HEK293 (cell line): ENCODE measurements around the gene OGFOD1.

Experiments used
- BCL6B ChIP-seq: fragments of 450-650 bp; formaldehyde crosslinking; IDR thresholded peaks from 2 replicates; pipeline ENCODE4 v1.5.1; 2017; ENCODE audit warnings: missing biosample characterization, missing genetic modification characterization
- GFI1B ChIP-seq: fragments of 450-650 bp; formaldehyde crosslinking; IDR thresholded peaks from 2 replicates; pipeline ENCODE4 v1.5.1; 2016; ENCODE audit warnings: missing biosample characterization, missing genetic modification characterization
- GLIS2 ChIP-seq: fragments of 450-650 bp; formaldehyde crosslinking; IDR thresholded peaks from 2 replicates; pipeline ENCODE4 v1.5.1; 2016; ENCODE audit warnings: missing biosample characterization, missing genetic modification characterization
- IKZF3 ChIP-seq: fragments of 450-650 bp; IDR thresholded peaks from 2 replicates; pipeline ENCODE4 v1.5.0; 2018; ENCODE audit warnings: missing biosample characterization, mild to moderate bottlenecking, missing genetic modification characterization, moderate library complexity
- KLF17 ChIP-seq: fragments of 450-650 bp; formaldehyde crosslinking; IDR thresholded peaks from 2 replicates; pipeline ENCODE4 v1.5.1; 2016; ENCODE audit warnings: missing biosample characterization, missing genetic modification characterization
- KLF7 ChIP-seq: fragments of 450-650 bp; formaldehyde crosslinking; IDR thresholded peaks from 2 replicates; pipeline ENCODE4 v1.5.1; 2016; ENCODE audit warnings: missing biosample characterization, missing genetic modification characterization, borderline replicate concordance
- MZF1 ChIP-seq: fragments of 450-650 bp; formaldehyde crosslinking; IDR thresholded peaks from 2 replicates; pipeline ENCODE4 v1.5.1; 2017; ENCODE audit warnings: missing biosample characterization, missing genetic modification characterization, borderline replicate concordance
- PATZ1 ChIP-seq: fragments of 450-650 bp; formaldehyde crosslinking; IDR thresholded peaks from 2 replicates; pipeline ENCODE4 v1.5.1; 2016; ENCODE audit warnings: missing biosample characterization, missing genetic modification characterization
- PRDM1 ChIP-seq: fragments of 450-650 bp; formaldehyde crosslinking; IDR thresholded peaks from 2 replicates; pipeline ENCODE4; 2016; ENCODE audit warnings: missing biosample characterization, missing genetic modification characterization
- REPIN1 ChIP-seq: fragments of 450-650 bp; formaldehyde crosslinking; IDR thresholded peaks from 2 replicates; pipeline ENCODE4 v1.5.1; 2017; ENCODE audit warnings: missing biosample characterization, missing genetic modification characterization, low read depth
- YY1 ChIP-seq: fragments of 450-650 bp; formaldehyde crosslinking; IDR thresholded peaks from 2 replicates; pipeline ENCODE4 v1.5.1; 2018; ENCODE audit warnings: missing biosample characterization, missing genetic modification characterization
- ZBTB20 ChIP-seq: fragments of 450-650 bp; formaldehyde crosslinking; IDR thresholded peaks from 2 replicates; pipeline ENCODE4 v1.5.1; 2016; ENCODE audit warnings: missing biosample characterization, missing genetic modification characterization
- ZBTB48 ChIP-seq: fragments of 450-650 bp; formaldehyde crosslinking; IDR thresholded peaks from 2 replicates; pipeline ENCODE4 v1.5.1; 2016; ENCODE audit warnings: missing biosample characterization, missing genetic modification characterization
- ZBTB8A ChIP-seq: fragments of 450-650 bp; formaldehyde crosslinking; IDR thresholded peaks from 2 replicates; pipeline ENCODE4 v1.5.1; 2016; ENCODE audit warnings: missing biosample characterization, missing genetic modification characterization
- ZFP69B ChIP-seq: fragments of 450-650 bp; formaldehyde crosslinking; IDR thresholded peaks from 2 replicates; pipeline ENCODE4 v1.5.1; 2016; ENCODE audit warnings: missing biosample characterization, missing genetic modification characterization
- ZNF221 ChIP-seq: fragments of 450-650 bp; formaldehyde crosslinking; IDR thresholded peaks from 2 replicates; pipeline ENCODE4 v1.5.1; 2017; ENCODE audit warnings: missing biosample characterization, missing genetic modification characterization, borderline replicate concordance
- ZNF248 ChIP-seq: fragments of 450-650 bp; formaldehyde crosslinking; IDR thresholded peaks from 2 replicates; pipeline ENCODE4 v1.5.1; 2017; ENCODE audit warnings: missing biosample characterization, missing genetic modification characterization
- ZNF335 ChIP-seq: fragments of 450-650 bp; formaldehyde crosslinking; conservative IDR thresholded peaks from 2 replicates; pipeline ENCODE4 v1.5.1; 2016; ENCODE audit warnings: missing biosample characterization, missing genetic modification characterization
- ZNF37A ChIP-seq: fragments of 450-650 bp; IDR thresholded peaks from 2 replicates; pipeline ENCODE4 v1.5.1; 2018; ENCODE audit warnings: missing biosample characterization, missing genetic modification characterization
- ZNF529 ChIP-seq: fragments of 450-650 bp; formaldehyde crosslinking; IDR thresholded peaks from 2 replicates; pipeline ENCODE4 v1.5.1; 2017; ENCODE audit warnings: missing genetic modification characterization, missing biosample characterization; ENCODE audit not compliant: insufficient replicate concordance
- ZNF560 ChIP-seq: fragments of 450-650 bp; formaldehyde crosslinking; IDR thresholded peaks from 2 replicates; pipeline ENCODE4 v1.5.1; 2017; ENCODE audit warnings: missing biosample characterization, missing genetic modification characterization, borderline replicate concordance
- ZNF654 ChIP-seq: fragments of 450-650 bp; formaldehyde crosslinking; IDR thresholded peaks from 2 replicates; pipeline ENCODE4 v1.5.1; 2016; ENCODE audit warnings: low read depth, missing biosample characterization, missing genetic modification characterization
- ZNF658 ChIP-seq: fragments of 450-650 bp; formaldehyde crosslinking; IDR thresholded peaks from 2 replicates; pipeline ENCODE4; 2016; ENCODE audit warnings: missing biosample characterization, missing genetic modification characterization
- ZNF660 ChIP-seq: fragments of 450-650 bp; IDR thresholded peaks from 2 replicates; pipeline ENCODE4 v1.5.1; 2018; ENCODE audit warnings: missing biosample characterization, mild to moderate bottlenecking, missing genetic modification characterization
- ZNF747 ChIP-seq: fragments of 450-650 bp; formaldehyde crosslinking; IDR thresholded peaks from 2 replicates; pipeline ENCODE4 v1.5.1; 2016; ENCODE audit warnings: missing biosample characterization, missing genetic modification characterization
- ZNF76 ChIP-seq: fragments of 450-650 bp; formaldehyde crosslinking; IDR thresholded peaks from 2 replicates; pipeline ENCODE4; 2016; ENCODE audit warnings: low read depth, missing biosample characterization, missing genetic modification characterization, borderline replicate concordance
- TF ChIP-seq, protein P1 (sequence below): fragments of 450-650 bp; IDR thresholded peaks from 2 replicates; pipeline ENCODE4 v1.5.1; 2018; ENCODE audit warnings: missing biosample characterization, missing genetic modification characterization
- TF ChIP-seq, protein P2 (sequence below): IDR thresholded peaks from 2 replicates; pipeline ENCODE4 v1.6.1; 2011; ENCODE audit warnings: mild to moderate bottlenecking, low read depth, low read length, borderline replicate concordance
- TF ChIP-seq, protein P3 (sequence below): fragments of 450-650 bp; formaldehyde crosslinking; conservative IDR thresholded peaks from 2 replicates; pipeline ENCODE4 v1.5.1; 2016; ENCODE audit warnings: low read depth, missing biosample characterization, missing genetic modification characterization

OGFOD1 gene

GRCh38 chr16:56451753-56452689 lies 667 bp downstream of the OGFOD1 start (continued):
- TF ChIP-seq, protein P1, sequence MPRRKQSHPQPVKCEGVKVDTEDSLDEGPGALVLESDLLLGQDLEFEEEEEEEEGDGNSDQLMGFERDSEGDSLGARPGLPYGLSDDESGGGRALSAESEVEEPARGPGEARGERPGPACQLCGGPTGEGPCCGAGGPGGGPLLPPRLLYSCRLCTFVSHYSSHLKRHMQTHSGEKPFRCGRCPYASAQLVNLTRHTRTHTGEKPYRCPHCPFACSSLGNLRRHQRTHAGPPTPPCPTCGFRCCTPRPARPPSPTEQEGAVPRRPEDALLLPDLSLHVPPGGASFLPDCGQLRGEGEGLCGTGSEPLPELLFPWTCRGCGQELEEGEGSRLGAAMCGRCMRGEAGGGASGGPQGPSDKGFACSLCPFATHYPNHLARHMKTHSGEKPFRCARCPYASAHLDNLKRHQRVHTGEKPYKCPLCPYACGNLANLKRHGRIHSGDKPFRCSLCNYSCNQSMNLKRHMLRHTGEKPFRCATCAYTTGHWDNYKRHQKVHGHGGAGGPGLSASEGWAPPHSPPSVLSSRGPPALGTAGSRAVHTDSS, result no peak
- TF ChIP-seq REPIN1 (tag by site-specific recombination) (no peak), GFI1B (tag by site-specific recombination) (0 out of 2 replicates have a peak, but pooled peaks have one; percentile 8), ZNF658 (tag by site-specific recombination) (no peak), ZNF248 (tag by site-specific recombination) (no peak), KLF17 (tag by site-specific recombination) (no peak), ZNF529 (tag by site-specific recombination) (no peak), KLF7 (tag by site-specific recombination) (no peak), ZNF654 (no peak), ZNF560 (tag by site-specific recombination) (no peak), YY1 (no peak), PRDM1 (peak; percentile 75), MZF1 (tag by site-specific recombination) (no peak), GLIS2 (peak; percentile 30; the same call in 1 of the 2 replicates), ZNF747 (tag by site-specific recombination) (no peak), BCL6B (tag by site-specific recombination) (no peak), ZNF76 (tag by site-specific recombination) (no peak), ZNF660 (tag by site-specific recombination) (0 out of 2 replicates have a peak, but pooled peaks have one; percentile 42), ZBTB48 (peak; percentile 97), ZNF221 (tag by site-specific recombination) (no peak), ZBTB8A (tag by site-specific recombination) (no peak), IKZF3 (tag by site-specific recombination) (peak; percentile 37; the same call in 1 of the 2 replicates), ZBTB20 (tag by site-specific recombination) (peak; percentile 79), ZNF335 (tag by site-specific recombination) (peak; percentile 75), ZFP69B (tag by site-specific recombination) (no peak), PATZ1 (tag by site-specific recombination) (no peak; the same call in 1 of the 2 replicates), ZNF37A (no peak)
- TF ChIP-seq, protein P2, sequence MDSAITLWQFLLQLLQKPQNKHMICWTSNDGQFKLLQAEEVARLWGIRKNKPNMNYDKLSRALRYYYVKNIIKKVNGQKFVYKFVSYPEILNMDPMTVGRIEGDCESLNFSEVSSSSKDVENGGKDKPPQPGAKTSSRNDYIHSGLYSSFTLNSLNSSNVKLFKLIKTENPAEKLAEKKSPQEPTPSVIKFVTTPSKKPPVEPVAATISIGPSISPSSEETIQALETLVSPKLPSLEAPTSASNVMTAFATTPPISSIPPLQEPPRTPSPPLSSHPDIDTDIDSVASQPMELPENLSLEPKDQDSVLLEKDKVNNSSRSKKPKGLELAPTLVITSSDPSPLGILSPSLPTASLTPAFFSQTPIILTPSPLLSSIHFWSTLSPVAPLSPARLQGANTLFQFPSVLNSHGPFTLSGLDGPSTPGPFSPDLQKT, result no peak
- TF ChIP-seq, protein P3, sequence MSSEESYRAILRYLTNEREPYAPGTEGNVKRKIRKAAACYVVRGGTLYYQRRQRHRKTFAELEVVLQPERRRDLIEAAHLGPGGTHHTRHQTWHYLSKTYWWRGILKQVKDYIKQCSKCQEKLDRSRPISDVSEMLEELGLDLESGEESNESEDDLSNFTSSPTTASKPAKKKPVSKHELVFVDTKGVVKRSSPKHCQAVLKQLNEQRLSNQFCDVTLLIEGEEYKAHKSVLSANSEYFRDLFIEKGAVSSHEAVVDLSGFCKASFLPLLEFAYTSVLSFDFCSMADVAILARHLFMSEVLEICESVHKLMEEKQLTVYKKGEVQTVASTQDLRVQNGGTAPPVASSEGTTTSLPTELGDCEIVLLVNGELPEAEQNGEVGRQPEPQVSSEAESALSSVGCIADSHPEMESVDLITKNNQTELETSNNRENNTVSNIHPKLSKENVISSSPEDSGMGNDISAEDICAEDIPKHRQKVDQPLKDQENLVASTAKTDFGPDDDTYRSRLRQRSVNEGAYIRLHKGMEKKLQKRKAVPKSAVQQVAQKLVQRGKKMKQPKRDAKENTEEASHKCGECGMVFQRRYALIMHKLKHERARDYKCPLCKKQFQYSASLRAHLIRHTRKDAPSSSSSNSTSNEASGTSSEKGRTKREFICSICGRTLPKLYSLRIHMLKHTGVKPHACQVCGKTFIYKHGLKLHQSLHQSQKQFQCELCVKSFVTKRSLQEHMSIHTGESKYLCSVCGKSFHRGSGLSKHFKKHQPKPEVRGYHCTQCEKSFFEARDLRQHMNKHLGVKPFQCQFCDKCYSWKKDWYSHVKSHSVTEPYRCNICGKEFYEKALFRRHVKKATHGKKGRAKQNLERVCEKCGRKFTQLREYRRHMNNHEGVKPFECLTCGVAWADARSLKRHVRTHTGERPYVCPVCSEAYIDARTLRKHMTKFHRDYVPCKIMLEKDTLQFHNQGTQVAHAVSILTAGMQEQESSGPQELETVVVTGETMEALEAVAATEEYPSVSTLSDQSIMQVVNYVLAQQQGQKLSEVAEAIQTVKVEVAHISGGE (tag by site-specific recombination), result no peak
